ENCODE measurements around the gene ITGBL1.

Gene ITGBL1

DNA sequence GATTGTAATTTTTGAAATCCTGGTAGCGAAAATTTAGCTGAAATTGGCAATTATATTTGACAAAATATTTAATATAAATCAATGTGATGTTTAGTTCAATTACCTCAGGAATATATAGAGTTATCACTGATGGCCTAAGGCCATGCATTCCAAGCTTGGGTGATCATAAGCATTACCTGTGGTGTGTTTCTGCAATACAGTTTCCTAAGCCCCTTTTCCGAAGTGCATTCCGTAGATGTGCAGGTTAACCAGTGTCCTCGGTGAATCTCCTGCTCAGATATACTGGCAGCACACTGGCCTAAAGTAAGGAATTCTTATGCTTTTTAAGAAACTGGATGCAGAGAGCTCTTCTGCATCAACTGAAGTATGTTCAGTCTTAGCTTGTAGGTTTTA, 35.0 kb downstream of the ITGBL1 start:
- TF ChIP-seq CTCF (IDR thresholded peaks at IDR 0.05; ENCODE audit: low read depth, low read length, missing control alignments): no peak

DNA sequence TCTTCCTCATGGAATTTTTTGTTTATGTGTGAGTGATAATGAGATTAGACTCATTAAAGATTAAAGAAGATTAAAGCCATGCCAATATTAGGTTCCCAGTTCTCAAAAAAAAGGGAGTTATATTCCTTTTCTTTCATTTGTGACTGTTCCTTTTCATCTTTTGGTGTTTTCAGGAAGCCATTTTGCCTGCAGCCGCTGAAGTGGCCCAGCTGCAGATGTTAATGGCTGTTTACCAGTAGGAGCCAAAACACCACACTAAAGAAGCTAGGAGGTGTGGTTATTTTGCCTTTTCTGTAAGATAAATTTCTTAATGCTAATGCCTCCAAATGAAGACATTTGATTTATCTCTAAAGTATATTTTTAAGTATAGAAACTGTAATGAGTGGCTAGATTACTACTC, 36.3 kb downstream of the ITGBL1 start:
- H3K4me3 ChIP-seq (replicated peaks; ENCODE audit: low read depth, low read length): no peak overlapping the region
- DNase-seq (ENCODE audit: extremely low read depth, low read depth): no peak
- TF ChIP-seq CTCF (IDR thresholded peaks at IDR 0.05; ENCODE audit: low read depth, low read length, missing control alignments): no peak

More for the DNA sequence above, 35.0 kb downstream of the ITGBL1 start:
- DNase-seq (ENCODE audit: extremely low read depth, low read depth): no peak
- H3K4me3 ChIP-seq (replicated peaks; ENCODE audit: low read depth, low read length): no peak overlapping the region

DNA sequence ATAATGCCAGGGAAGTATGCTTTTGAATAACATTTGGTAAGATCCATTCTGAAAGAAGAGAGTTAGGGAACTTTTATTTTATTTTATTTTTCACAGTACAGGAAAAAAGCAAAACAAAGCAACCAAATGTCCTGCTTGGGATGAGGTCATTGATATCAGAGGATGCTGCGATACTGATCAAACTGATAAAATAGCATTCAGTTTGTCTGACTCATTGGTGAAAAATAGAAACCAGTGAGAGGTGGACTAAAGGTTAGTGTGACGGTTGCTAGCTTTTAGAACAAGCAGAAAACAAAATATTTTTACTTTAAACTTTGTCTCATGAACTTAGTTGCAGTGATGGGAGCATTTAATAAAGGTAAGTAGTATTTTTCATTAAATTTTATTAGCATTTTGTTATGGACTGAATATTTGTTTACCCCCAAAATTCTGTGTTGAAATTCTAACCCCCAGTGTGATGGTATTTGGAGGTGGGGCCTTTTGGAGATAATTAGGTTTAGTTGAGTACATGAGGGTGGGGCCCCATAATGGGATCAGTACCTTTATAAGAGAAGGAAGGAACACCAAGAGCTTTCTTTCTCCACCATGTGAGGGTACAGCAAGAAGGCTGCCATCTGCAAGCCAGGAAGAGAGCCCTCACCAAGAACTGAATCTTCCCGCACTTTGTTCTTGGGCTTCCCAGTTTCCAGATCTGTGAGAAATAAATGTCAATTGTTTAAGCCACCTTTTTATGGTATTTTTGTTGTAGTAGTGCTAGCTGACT, 37.3 kb downstream of the ITGBL1 start:
- H3K4me3 ChIP-seq (replicated peaks; ENCODE audit: low read depth, low read length): no peak overlapping the region
- no peak for DNase-seq (ENCODE audit: extremely low read depth, low read depth)
- no peak for TF ChIP-seq CTCF (IDR thresholded peaks at IDR 0.05; ENCODE audit: low read depth, low read length, missing control alignments)

- no peak for DNase-seq (ENCODE audit: extremely low read depth, low read depth)
Observed at GRCh38 chr13:101490406-101491015, 38.0 kb downstream of the ITGBL1 start.

GRCh38 chr13:101492251-101492910, 39.9 kb downstream of the ITGBL1 start:
- no peak overlapping the region for H3K4me3 ChIP-seq (replicated peaks; ENCODE audit: low read depth, low read length)
- no peak for DNase-seq (ENCODE audit: extremely low read depth, low read depth)
- TF ChIP-seq CTCF (IDR thresholded peaks at IDR 0.05; ENCODE audit: low read depth, low read length, missing control alignments): no peak

More at GRCh38 chr13:101490406-101491015, 38.0 kb downstream of the ITGBL1 start:
- no peak overlapping the region for H3K4me3 ChIP-seq (replicated peaks; ENCODE audit: low read depth, low read length)
- no peak for TF ChIP-seq CTCF (IDR thresholded peaks at IDR 0.05; ENCODE audit: low read depth, low read length, missing control alignments)

DNA sequence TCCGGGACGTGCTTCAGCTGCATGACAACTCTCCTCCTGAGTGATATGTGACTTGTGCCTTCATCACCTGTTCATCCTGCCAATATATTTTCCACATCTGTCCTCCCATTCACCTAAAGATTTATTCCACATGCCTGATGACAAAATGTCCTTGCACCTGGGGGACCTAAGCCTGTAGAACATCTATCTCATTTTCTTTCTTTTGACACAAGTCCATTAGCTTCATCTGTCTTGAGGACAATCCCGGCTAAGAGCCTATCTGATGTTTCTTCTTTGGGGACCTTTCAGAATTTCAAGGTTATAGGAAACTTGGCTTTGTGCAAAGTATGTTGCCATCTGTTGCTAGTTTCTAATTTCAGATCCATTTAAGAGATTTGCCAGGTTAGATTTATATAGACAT, 41.1 kb downstream of the ITGBL1 start:
- TF ChIP-seq CTCF (IDR thresholded peaks at IDR 0.05; ENCODE audit: low read depth, low read length, missing control alignments): no peak
- no peak for DNase-seq (ENCODE audit: extremely low read depth, low read depth)

More for the DNA sequence above, 41.1 kb downstream of the ITGBL1 start:
- no peak overlapping the region for H3K4me3 ChIP-seq (replicated peaks; ENCODE audit: low read depth, low read length)

Data from HFF-Myc (cell line).